Activated CD4-positive, alpha-beta T cell treated with anti-CD3 and anti-CD28 coated beads, Interleukin-2, Interleukin-4, amounts not matched to agents 100 ng/mL and 50 ng/mL, durations not matched to agents 16 hours and 8 hours (primary cell): Measurements from ENCODE around the gene POLR2E.
A peak's percentile ranks its signal among the peaks of the same experiment; 100 is the strongest.

Source experiments
- DNase-seq: peaks from one replicate; pipeline ENCODE4 v3.0.0-alpha.2; 2020; ENCODE audit warnings: low spot score

POLR2E gene

GRCh38 chr19:1047696-1048147 lies 47.5 kb downstream of the POLR2E start:
- DNase-seq = no peak

GRCh38 chr19:1046836-1047695 lies 48.1 kb downstream of the POLR2E start:
- DNase-seq = no peak

- no peak for DNase-seq
Observed at GRCh38 chr19:1046117-1046626, 49.0 kb downstream of the POLR2E start.

GRCh38 chr19:1045247-1045603 lies 50.0 kb downstream of the POLR2E start:
- DNase-seq = peak; percentile 63

- DNase-seq = no peak
Observed at GRCh38 chr19:1042689-1043511, 52.3 kb downstream of the POLR2E start.

GRCh38 chr19:1041835-1042685 lies 53.1 kb downstream of the POLR2E start:
- no peak for DNase-seq

GRCh38 chr19:1041272-1041834 lies 53.8 kb downstream of the POLR2E start:
- no peak for DNase-seq

GRCh38 chr19:1040476-1041271 lies 54.5 kb downstream of the POLR2E start:
- peak; percentile 94 for DNase-seq

GRCh38 chr19:1039646-1040475 lies 55.3 kb downstream of the POLR2E start, which contains the start of gene ABCA7:
TSS of gene ABCA7 (plus strand) at chr19:1040107. CDS start at chr19:1041362, 1,255 bp downstream.
- peak; percentile 100 for DNase-seq

- DNase-seq = no peak
Observed at GRCh38 chr19:1038978-1039645, 56.1 kb downstream of the POLR2E start.

- no peak for DNase-seq
Observed at GRCh38 chr19:1037621-1038064, 57.5 kb downstream of the POLR2E start.
